ENCODE data around the gene COL11A1.

The COL11A1 gene

GRCh38 chr1:102897557-102897956 is 210.8 kb downstream of the COL11A1 start:
- DNase-seq: no peak

DNA sequence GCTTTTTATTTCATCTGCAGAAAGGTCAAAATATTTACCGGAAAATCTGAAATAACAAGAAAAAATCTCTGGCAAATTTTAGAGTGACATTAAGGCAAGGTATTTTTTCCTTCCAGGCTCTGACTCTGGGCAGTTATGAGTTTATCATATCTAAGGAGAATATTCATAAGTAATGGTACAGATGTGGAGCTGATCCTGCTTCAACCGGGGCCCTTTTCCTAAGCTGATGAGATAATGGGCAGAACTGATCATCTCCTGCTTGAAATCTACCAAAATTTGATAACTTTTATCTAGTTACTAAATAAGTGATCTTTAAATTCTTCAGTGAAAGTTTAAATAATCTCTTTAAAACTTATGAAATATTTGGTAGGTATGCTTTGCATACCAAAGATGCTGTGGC is 211.6 kb downstream of the COL11A1 start:
- no peak for DNase-seq

- DNase-seq: no peak
Observed at GRCh38 chr1:102896286-102896685, 212.0 kb downstream of the COL11A1 start.

GRCh38 chr1:102891868-102892625 is 216.3 kb downstream of the COL11A1 start:
- no peak for DNase-seq

- no peak for DNase-seq
Observed at GRCh38 chr1:102886638-102887037, 221.7 kb downstream of the COL11A1 start.

DNA sequence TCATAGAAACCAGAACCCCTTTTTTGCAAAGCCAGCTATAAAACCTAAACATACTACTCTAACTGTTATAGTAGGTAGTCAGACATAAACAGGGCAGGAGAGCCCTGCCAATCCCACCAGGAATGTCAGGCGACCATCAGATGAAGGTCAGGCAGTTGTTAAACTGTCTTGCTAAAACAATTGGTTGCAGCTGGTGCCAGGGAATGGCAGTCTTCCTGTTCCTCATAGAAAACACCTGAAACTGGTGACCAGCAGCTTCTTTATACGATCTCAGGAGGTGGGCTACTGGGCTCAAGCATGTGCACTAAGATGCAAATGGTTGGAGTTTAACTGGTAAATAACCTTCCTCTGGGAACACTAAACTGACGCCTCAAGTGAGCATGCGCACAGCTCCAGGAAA is 224.1 kb downstream of the COL11A1 start:
- DNase-seq: no peak

- DNase-seq: no peak
Observed at GRCh38 chr1:102879439-102879993, 228.8 kb downstream of the COL11A1 start.

DNA sequence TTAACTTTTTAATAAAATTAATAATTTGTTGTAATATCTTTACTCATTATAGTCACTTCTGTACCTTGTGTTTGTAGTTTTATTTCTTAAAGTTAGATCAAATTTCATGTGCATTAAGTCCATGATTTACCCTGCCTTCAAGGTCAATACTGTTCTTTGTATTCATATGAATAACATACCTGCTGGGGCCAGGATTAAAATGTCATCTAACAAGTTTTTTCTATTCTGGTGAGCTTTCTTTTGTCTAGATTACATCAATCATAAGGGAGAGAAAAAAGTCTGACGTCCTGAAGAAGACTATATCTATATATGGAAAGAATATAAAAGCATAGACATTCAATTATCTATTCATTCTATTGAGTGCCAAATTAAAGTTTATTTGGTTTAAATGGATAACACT is 232.6 kb downstream of the COL11A1 start:
- no peak for DNase-seq

GRCh38 chr1:102872526-102872925 is 235.8 kb downstream of the COL11A1 start:
- DNase-seq: no peak

DNA sequence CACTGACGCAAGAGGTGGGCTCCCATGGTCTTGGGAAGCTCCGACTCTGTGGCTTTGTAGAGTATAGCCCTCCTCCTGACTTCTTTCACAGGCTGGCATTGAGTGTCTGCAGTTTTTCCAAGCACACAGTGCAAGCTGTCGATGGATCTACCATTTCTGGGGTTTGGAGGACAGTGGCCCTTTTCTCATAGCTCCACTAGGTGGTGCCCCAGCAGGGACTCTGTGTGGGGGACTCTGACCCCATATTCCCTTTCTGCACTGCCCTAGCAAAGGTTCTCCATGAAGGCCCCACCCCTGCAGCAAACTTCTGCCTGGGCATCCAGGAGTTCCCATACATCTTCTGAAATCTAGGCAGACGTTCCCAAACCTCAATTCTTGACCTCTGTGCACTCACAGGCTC is 236.2 kb downstream of the COL11A1 start:
- no peak for DNase-seq

DNA sequence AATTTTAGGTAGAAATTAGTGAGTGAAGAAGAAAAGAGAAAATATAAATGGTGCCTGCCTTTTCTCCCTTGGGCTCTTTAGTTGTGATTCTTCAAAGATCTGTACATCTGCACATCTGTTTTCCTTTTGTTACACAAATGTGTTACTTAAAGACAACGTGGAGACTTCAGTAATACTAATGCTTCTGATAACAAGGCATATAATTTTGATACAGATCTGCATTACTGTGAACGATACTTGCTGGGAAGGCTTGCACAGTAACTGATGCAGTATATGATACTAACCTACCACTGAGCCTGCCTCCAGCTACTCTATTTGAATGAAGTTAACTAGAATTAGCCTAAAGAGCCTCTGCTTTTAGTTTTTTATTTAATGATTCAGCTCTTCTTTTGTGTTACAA is 244.6 kb downstream of the COL11A1 start:
- no peak for DNase-seq

- DNase-seq: no peak
Observed at GRCh38 chr1:102861247-102861646, 247.1 kb downstream of the COL11A1 start.

- no peak for DNase-seq
Observed at GRCh38 chr1:102858695-102859094, 249.6 kb downstream of the COL11A1 start.

GRCh38 chr1:102857251-102857650 is 251.1 kb downstream of the COL11A1 start:
- DNase-seq: no peak

GRCh38 chr1:102853701-102854187 is 254.6 kb downstream of the COL11A1 start:
- no peak for DNase-seq

- no peak for DNase-seq
Observed at GRCh38 chr1:102853136-102853535, 255.2 kb downstream of the COL11A1 start.

DNA sequence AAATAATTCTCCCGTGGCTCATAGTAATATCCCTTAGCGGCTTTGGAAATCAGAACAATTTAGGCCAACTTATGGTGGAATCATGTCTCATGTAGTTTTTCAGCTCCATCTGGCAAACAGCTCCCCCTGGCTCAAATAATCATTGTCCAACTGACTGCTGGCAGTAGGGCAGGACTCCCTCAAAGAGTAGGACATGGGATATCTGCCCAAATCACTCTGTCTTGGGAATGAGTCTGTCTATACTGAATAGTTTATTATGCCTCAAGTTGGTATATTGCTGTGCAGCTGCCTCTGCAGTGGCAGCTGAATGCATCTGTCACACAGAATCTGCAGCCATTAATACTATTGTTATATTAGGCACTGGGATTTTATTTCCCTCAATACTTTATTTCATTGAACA is 255.7 kb downstream of the COL11A1 start:
- DNase-seq: no peak

DNA sequence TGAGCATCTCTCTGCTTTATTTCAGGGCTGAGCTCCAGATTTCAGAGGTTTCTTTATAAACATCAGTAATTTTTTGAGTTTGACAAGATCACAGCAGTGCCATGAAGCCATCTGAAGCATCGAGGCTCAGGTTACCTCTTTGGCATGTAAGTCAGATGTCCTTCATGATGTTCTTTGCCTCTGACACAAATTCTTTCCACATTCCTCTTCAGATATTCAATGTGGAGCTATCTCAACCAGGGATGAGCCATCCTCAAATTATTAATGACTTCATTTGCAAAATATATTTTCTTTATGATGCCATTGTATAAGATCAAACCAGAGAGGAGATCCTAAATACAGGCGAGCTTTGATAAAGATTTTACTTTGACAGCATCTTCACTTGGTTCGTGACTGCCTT is 256.7 kb downstream of the COL11A1 start:
- DNase-seq: no peak

GRCh38 chr1:102842606-102843005 is 265.7 kb downstream of the COL11A1 start:
- DNase-seq: no peak

GRCh38 chr1:102840741-102841140 is 267.6 kb downstream of the COL11A1 start:
- no peak for DNase-seq

DNA sequence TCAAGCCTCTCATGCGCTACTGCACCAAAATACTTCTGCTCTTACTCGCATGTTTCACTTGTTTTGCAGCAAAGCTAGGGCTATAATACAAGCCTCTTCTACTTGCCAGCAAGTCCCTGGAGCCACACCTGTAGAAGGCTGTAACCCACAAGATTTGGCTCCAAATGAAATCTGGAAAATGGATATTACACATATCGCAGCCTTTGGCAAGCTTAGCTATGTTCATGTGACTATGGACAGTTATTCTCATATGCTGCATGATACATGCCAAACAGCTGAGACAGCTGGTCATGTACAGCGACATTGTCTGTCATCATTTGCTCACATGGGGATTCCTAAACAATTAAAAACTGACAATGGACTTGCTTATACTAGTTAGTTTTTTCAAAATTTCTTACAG is 270.3 kb downstream of the COL11A1 start:
- no peak for DNase-seq

GRCh38 chr1:102837551-102837950 is 270.8 kb downstream of the COL11A1 start:
- no peak for DNase-seq

GRCh38 chr1:102836991-102837390 is 271.3 kb downstream of the COL11A1 start:
- no peak for DNase-seq

DNA sequence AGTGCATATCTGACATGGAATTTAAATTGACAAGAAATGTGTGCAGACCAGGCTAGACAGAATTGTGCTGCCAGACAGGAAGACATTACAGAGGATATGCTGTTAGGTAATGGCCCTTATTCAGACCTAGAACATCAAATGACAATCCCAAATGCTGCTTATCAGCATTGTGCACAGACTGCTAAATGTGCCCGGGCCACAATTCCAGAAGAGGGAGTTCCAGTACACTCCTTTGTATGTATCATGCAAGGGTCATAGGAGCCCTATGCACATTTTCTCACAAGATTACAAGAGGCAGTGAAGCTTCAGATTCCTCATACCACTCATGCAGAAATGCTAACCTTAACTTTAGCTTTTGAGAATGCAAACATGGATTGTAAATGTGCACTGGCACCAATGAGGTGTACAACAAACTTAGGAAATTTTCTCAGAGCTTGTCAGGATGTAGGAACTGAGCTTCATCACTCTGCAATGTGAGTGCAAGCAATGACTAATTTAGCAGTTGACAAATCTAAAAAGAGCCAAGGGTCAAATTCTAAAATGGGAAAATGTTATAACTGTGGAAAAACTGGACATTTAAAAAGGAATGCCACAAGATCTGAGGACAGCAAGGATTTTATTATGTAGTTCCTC is 273.5 kb downstream of the COL11A1 start:
- no peak for DNase-seq

All from T1000 (cell line).